HG03342 (cell line): ENCODE measurements around the gene PRDM11.

Experiments used
- ATAC-seq: cut with Tn5 transposase; IDR thresholded peaks from one replicate; pipeline ENCODE4 v1.9.1; 2021; ENCODE audit warnings: mild to moderate bottlenecking, moderate library complexity; ENCODE audit not compliant: unreplicated experiment

Gene PRDM11

DNA sequence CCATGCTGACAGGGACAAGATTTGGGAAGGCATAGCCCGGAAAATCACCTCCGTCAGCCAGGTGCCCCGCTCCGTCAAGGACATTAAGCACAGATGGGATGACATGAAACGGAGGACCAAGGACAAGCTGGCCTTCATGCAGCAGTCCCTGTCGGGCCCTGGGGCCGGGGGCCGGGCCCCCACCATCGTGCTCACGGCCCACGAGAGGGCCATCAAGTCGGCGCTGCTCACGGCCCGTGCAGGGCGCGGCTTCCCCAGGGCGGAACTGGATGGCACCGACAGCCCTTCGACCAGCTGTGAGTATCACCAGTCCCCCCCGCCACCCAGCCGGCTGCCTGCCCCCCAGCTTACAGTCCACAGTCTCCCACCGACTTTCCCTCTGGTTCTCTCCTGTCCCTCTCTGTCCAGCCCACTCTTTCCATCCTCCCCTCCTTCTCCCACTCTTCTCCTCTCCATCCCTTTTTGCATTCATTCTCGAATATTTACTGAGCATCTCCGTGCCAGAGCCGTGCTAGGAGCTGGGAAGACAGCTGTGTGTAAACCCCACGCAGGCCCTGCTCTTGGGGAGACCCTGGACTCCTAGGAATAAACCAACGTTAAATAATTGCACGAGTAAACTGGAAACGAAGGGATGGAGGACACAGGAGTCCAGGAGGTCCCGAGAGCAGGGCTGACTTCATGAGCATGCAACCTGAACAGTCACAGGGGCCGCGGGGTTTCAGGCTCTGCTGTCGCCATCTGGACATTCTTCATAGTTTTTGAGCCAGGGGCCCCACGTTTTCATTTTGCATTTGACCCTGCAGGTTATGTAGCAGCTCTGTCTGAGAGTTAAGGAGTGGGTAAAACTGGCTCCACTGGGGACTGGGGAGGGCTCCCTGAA, 62.8 kb downstream of the PRDM11 start:
- no peak for ATAC-seq

DNA sequence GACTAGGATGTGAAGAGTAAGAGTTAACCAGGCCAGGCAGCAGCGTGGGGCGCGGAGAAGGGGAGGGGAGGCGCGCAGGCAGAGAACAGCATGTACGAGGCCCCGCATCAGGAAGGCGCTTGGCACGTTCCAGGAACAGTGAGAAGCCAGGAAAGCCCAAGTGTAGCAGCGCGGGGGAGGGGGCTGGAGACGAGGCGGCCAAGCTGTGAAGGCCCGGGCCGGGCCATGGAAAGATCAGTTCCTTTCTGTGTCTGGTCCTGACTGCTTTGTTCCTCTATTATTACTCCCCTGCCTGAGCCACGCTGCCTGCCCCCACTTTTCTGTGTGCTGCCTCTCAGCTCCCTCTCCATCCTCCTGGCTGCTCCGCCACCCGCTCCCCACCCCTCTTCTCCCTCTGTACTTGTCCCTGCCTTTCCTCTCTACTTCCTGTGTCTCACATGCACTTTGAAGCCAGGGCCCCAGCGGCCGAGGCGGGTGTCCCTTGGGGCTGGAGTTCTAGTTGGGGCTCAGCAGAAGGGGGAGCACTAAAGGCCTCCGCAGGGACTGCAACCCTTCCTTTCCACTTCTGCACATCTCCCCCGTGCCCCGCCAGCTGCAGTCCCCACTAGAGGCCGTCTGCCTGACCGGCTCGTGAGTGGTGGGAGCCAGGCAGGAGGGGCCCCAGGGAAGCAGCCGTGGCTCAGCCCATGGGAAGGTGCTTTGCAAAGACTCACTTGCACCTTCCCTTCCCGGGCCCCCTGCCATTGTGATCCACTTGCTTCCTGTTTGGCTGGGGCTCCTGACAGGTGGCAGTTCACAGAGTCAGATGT, 63.7 kb downstream of the PRDM11 start:
- no peak for ATAC-seq

- no peak for ATAC-seq
Observed at GRCh38 chr11:45210846-45211245, 64.4 kb downstream of the PRDM11 start.

DNA sequence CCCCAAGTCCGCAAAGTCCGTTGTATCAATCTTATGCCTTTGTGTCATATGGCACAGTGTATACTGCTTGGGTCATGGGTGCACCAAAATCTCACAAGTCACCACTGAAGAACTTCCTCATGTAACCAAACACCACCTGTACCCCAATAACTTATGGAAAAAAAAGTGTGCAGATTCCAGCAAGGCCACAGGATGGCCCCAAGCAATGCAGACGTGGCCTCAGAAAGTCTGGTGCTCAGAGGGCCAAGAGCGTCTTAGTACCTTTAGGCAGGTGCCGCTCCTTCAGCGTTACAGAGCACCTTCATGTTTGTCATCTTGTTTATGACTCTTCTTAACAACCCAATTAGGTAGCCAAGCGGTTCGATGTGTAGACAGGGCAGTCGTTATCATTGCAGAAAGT, 65.3 kb downstream of the PRDM11 start:
- no peak for ATAC-seq

DNA sequence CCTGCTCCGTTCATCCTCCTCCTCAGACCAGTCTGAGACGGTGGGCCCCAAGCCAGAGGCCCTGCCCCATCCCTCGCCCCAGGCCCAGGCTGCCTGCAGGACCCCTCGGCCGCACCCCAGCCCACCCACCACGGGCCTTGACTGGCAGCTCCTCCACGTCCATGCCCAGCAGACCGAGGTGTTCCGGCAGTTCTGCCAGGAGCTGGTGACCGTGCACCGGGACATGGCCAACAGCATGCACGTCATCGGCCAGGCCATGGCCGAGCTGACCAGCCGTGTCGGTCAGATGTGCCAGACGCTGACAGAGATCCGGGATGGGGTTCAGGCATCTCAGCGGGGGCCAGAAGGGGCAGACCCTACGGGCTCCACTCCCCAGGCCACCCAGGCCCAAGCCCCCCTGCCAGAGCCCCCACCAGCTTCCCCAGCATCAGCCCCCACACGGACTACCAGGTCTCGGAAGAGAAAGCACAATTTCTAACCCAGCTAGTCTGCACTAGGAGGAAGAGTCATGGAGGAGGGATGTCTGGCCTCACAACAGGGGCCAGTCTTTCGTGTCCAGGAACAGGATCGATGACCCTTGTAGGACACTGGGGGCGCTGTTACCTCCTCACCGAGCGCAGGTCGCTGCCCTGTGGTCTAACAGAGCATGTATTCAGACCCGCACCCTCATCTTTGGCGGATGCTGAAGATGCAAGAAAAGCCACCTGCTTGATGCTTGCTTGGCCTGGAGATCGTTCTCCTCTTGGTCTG, 66.3 kb downstream of the PRDM11 start:
- no peak for ATAC-seq

- ATAC-seq = no peak
Observed at GRCh38 chr11:45213316-45213665, 66.9 kb downstream of the PRDM11 start.

DNA sequence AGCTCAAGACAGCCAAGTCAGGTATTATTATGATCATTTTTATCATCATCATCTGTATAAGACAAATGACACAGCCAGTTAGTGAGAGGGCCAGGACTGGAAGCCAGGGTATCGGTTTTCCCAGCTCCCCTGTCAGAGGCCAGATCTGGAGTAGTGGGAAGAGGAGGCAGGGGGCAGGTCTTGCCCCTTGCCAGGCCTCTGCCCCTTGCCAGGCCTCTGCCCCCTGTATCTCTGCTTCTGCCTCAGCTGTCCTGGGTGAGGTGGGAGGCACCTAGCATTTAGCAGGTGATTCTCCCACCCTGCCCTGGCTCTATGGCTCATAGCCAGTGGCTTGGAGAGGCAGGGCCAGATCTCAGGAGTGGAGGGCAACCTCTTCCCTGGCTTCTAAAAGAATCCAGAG, 67.3 kb downstream of the PRDM11 start:
- no peak for ATAC-seq

DNA sequence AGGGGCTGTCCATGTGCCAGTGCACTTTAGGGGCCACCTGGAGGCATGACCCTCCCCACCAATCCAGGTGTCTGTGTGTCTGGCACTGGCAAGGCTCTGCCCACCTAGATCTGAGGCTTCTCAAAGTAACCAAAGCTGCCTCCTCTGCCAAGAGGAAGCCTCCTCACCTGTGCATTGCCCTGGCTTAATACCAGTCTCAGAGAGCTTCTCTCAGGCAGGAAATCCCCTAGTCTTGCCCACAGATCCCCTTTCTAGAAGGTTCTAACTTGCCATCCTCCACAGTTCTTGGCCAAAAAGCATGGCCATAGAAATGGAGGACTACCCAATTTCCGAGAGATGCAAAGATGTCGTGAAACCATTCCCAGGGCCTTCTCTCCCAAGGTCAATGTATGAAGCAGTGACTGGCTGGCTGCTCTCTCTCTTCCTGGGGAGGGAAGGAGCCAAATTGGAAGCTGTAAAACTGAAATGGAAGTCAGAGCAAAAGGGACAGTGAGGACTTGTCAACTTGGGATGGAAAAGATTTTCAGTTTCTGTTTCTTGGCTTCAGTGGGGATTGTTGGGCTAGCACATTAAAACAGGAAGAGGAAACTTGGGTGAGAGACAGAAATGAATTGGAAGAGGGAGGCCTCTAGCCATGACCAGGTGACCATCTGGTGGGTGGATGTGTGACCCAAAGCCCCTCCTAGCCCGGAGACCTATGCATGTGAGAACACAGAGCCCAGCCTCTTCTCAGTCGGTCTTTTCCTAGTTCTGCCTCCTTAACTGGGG, 68.8 kb downstream of the PRDM11 start:
- ATAC-seq = no peak

DNA sequence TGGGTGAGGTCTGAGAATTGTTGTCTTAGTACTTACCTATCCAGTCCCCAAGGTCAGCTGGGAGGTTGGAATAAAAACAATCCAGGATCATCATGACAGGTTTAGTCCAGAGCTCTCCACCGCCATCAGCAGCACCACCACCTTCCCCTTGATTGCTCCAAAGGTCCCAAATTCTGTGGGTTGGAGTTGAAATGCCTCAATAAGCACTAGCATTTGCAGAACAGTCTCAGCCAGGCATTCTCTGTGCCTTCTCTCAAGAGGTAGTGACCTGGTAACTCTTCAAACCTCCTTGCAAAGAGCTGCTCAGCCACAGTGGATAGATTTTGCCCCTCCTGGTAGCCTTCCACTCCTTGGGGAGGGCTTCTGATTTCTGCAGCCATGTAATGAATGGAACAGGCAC, 69.6 kb downstream of the PRDM11 start:
- ATAC-seq = no peak

- no peak for ATAC-seq
Observed at GRCh38 chr11:45216901-45217300, 70.5 kb downstream of the PRDM11 start.

DNA sequence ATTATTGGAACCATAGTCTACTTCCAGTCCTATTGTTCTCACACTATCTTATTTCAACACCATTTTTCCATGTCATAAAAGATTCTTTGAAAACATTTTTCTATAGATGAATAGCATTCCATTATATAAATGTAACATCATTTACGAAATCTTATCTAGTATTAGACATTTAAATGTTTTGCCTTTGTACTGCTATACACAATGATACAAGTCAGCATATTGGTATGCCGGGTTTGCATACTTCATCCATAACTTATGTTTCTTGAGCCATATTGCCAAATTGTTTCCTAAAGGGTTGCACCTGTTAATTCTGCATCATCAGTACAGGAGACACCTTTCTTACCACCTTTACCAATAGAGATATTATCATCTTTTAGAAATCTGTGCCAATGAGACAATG, 71.6 kb downstream of the PRDM11 start:
- no peak for ATAC-seq

GRCh38 chr11:45218705-45219104, 72.3 kb downstream of the PRDM11 start:
- no peak for ATAC-seq

DNA sequence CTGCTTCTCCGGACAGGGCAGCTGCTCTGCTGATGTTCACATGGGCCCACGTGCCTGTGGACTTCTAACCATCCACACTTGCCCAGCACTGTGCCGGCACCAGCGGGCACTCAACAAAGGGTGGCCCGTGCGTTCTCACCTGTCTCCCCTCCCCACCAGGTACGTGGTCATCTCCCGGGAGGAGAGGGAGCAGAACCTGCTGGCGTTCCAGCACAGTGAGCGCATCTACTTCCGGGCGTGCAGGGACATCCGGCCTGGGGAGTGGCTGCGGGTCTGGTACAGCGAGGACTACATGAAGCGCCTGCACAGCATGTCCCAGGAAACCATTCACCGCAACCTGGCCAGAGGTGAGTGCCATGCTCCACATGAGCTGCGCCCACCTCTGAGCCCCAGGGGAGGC, 73.0 kb downstream of the PRDM11 start:
- ATAC-seq = no peak

DNA sequence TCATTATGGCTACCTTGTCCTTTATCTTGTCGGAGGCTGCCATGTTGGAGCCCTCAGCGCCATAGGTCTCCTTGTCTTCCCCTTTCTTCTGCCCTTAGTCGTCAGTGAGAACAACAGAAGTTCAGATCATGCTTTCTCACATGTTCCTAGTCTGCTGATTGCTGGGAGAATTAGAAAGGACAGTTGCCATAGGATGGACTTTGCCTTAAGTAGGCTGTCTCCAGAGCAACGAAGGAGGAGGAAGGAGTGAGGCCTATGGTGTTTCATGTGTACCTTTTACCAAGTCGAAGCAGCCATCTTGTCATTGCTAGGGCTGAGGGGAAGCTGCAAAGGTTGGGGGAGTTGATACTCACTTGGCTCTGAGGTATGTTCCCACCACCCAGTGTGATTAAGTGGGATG, 77.1 kb downstream of the PRDM11 start:
- ATAC-seq = no peak

- no peak for ATAC-seq
Observed at GRCh38 chr11:45224766-45225165, 78.3 kb downstream of the PRDM11 start.

DNA sequence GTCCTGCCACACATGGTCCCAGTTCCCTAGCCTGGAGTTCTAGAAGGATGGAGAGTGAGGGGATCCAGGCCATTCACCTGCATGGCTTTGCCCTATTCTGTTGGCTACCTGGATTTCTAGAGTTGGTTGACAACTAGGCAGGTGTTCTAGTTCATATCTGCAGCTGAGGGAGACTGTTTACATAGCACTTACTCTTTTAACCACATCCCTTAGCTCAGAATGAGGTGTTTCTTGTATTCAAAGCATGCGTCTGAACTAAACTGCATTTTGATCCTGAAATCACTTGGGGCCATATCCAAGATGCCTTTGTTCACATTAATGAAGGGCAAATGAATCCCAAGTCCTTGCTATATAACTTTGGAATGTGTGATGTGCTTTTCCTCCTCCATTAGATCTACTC, 78.8 kb downstream of the PRDM11 start:
- no peak for ATAC-seq

DNA sequence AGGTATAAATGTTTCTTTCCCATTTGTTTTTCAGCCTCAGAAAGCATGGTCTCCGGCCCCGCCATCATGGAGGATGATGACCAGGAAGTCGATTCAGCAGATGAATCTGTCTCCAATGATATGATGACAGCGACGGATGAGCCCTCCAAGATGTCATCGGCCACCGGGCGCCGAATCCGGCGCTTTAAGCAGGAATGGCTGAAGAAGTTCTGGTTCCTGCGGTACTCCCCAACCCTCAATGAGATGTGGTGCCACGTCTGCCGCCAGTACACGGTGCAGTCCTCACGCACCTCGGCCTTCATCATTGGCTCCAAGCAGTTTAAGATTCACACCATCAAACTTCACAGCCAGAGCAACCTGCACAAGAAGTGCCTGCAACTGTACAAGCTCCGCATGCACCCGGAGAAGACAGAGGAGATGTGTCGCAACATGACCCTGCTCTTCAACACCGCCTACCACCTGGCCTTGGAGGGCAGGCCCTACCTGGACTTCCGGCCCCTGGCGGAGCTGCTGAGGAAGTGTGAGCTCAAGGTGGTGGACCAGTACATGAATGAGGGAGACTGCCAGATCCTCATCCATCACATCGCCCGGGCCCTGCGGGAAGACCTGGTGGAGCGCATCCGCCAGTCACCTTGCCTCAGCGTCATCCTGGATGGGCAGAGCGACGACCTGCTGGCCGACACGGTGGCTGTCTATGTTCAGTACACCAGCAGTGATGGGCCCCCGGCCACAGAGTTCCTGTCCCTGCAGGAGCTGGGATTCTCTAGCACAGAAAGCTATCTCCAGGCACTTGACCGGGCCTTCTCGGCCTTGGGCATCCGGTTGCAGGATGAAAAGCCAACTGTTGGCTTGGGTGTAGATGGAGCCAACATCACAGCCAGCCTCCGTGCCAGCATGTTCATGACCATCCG, 79.8 kb downstream of the PRDM11 start:
- ATAC-seq = no peak

- no peak for ATAC-seq
Observed at GRCh38 chr11:45226901-45227300, 80.5 kb downstream of the PRDM11 start.

DNA sequence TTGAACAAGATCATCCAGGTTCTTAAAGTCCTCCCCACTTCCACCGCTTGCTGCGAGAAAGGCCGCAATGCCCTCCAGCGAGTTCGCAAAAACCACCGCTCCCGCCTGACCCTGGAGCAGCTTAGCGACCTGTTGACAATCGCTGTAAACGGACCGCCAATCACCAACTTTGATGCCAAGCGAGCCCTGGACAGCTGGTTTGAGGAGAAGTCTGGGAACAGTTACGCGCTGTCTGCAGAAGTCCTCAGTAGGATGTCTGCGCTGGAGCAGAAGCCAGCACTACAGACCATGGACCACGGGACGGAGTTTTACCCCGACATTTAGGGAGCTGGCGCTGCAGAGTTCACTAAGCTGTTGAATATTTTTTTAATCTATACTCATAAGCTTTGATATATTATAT, 81.4 kb downstream of the PRDM11 start:
- no peak for ATAC-seq
